Ascending aorta (tissue), 2 donors: ENCODE data around the gene CPNE8. TPM values are rescaled to one million over a fixed set of nuclear protein-coding genes. Genes with fewer than 3 reads are reported as not detected.

Experiments
- DNase-seq, 2 donors: peaks; one replicate each; pipeline ENCODE4 v3.0.0-alpha.2; 2019; ENCODE audit warnings: low spot score in 2 of 2
- H3K27ac ChIP-seq, 2 donors: fragments of 200-600 bp; sonication (generic); one replicate each; pipeline ENCODE4 v1.5.1; 2016 to 2017; ENCODE audit warnings: mild to moderate bottlenecking in 1 of 2
- H3K27me3 ChIP-seq: fragments of 200-600 bp; sonication (generic); one replicate; pipeline ENCODE4 v1.5.1; 2017
- H3K36me3 ChIP-seq, 2 donors: fragments of 200-600 bp; sonication (generic); one replicate each; pipeline ENCODE4 v1.5.1; 2016
- H3K4me1 ChIP-seq, 2 donors: fragments of 200-600 bp; sonication (generic); one replicate each; pipeline ENCODE4 v1.5.1; 2016 to 2017; ENCODE audit warnings: mild to moderate bottlenecking in 1 of 2
- H3K4me3 ChIP-seq, 2 donors: fragments of 200-600 bp; sonication (generic); one replicate each; pipeline ENCODE4 v1.5.1; 2016 to 2017; ENCODE audit warnings: mild to moderate bottlenecking in 1 of 2
- H3K9me3 ChIP-seq, 2 donors: fragments of 200-600 bp; sonication (generic); one replicate each; pipeline ENCODE4 v1.5.1; 2016
- intact Hi-C: fragments of 100-400 bp; cut with DNase I; formaldehyde crosslinking; loops from one replicate; pipeline ENCODE4 v1.15.1; 2023
- total RNA-seq: library from RNA; depleted of rRNA; stranded (reverse); fragments of >200 nt; gene quantifications from one replicate; pipeline ENCODE4 v1.1.0, GENCODE V29; 2016
- TF ChIP-seq, protein P1 (sequence below), 3 experiments: fragments of 200-600 bp in 2 of 3; fragments of 450-650 bp in 1 of 3; sonication (generic) in 2 of 3; IDR thresholded peaks; one replicate each; pipeline ENCODE4 v1.5.1; 2016 to 2019; ENCODE audit warnings: antibody characterized with exemption in 3 of 3, mild to moderate bottlenecking in 1 of 3, moderate library complexity in 1 of 3

The CPNE8 gene
- 18.6 TPM for total RNA-seq

DNA sequence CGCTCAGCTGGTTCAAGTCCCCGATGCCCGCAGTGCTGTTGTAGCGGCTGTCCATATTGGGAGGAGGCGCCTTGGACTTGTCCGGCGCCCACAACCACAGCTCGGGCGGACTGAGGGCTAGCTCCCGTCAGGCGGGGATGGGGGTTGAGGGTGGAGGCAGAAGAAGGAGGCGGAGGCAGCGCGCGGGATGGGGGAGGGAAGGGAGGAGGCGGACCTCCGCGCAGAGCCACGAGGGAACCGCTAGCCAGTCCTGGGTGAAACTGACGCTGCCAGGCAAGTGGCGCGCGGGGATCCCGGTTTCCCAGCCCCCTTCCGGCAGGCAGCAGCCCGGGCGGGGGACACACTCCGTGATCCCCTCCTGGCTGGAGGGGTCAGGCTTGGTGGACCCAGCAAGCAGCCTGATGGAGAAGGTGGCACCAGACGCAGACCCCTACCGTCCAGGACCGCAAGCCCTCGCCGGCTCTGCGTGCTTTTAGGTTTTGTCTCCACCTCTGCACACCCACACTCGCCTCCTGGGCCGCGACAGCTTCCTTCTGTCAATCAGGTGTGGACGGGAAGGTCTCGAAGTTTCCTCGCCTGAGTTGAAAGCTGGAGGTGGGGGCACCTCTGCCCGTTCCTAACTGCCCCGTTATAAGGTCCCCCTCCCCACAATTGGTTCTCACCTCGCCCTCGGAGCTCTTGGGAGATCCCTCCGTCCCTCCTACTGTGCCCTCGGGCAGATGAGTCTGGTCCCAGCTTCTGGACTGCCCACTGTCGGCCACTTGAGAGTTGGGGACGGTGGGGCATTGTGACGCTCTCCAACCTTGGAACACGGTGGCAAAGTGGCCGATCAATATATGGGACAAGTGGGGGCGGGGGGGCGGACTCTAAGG is at the start of gene CPNE8:
CPNE8 (minus strand) TSS at position 112 of the 872 bp plus-strand sequence; CDS start at position 55, 57 bp downstream.
- DNase-seq, result peak; percentile 64 to 94
- H3K4me1 ChIP-seq, result peaks cover 4 to 7% of the 10 kb centered on the region in 2 donors
- no peaks in the 10 kb centered on the region for H3K9me3 ChIP-seq
- no peaks in the 10 kb centered on the region for H3K27me3 ChIP-seq
- intact Hi-C loops, result loop anchor here (2.0 to 5.0 kb wide), 3 partner anchors 537 to 1322 kb away; partner anchors contain the start of genes ALG10B and KIF21A
- H3K4me3 ChIP-seq, result peak within 1 kb of the TSS; percentile 55 to 94
- peak within 1 kb of the TSS; percentile 98 to 99 for H3K27ac ChIP-seq
- no peaks in the 10 kb centered on the region for H3K36me3 ChIP-seq
- TF ChIP-seq, protein P1, sequence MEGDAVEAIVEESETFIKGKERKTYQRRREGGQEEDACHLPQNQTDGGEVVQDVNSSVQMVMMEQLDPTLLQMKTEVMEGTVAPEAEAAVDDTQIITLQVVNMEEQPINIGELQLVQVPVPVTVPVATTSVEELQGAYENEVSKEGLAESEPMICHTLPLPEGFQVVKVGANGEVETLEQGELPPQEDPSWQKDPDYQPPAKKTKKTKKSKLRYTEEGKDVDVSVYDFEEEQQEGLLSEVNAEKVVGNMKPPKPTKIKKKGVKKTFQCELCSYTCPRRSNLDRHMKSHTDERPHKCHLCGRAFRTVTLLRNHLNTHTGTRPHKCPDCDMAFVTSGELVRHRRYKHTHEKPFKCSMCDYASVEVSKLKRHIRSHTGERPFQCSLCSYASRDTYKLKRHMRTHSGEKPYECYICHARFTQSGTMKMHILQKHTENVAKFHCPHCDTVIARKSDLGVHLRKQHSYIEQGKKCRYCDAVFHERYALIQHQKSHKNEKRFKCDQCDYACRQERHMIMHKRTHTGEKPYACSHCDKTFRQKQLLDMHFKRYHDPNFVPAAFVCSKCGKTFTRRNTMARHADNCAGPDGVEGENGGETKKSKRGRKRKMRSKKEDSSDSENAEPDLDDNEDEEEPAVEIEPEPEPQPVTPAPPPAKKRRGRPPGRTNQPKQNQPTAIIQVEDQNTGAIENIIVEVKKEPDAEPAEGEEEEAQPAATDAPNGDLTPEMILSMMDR (IDR thresholded peaks at IDR 0.05), result no peak

DNA sequence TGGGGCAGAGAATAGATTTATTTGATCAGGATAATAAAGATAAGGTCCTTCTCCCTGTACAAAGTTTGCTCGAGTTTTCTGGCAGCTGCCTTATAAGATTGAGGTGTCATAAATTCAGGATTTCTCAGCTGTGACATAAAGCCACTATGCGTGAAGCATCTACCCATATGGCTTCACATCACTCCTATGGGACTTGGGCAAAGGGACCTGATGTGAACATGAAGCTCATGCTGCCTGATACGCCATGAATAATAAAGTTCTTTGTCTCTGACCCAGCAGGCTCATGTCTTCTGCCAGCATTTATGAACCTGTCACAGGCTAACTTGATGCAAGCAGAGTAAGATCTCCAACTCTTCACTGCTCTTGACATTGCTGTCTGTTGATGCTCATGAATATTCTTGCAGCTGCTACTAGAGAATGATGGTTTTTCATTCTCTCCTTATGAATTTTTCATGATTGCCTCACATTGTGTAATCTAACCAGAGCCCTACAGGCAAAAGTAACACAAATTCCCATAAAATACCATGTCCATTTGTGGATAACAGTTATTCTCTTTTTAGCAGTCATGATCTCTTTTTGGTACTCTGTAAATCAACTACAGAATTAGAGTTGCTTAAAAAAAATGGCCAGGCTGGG is 49.0 kb upstream of the CPNE8 start:
- DNase-seq, result no peak
- H3K27ac ChIP-seq, result no peak overlapping the region
- no peaks in the 10 kb centered on the region for H3K9me3 ChIP-seq
- intact Hi-C loops, result no loop called here
- H3K4me3 ChIP-seq, result no peak overlapping the region
- no peaks in the 10 kb centered on the region for H3K4me1 ChIP-seq
- no peaks in the 10 kb centered on the region for H3K27me3 ChIP-seq
- H3K36me3 ChIP-seq, result no peaks in the 10 kb centered on the region
- TF ChIP-seq, protein P1 (IDR thresholded peaks at IDR 0.05), result no peak

DNA sequence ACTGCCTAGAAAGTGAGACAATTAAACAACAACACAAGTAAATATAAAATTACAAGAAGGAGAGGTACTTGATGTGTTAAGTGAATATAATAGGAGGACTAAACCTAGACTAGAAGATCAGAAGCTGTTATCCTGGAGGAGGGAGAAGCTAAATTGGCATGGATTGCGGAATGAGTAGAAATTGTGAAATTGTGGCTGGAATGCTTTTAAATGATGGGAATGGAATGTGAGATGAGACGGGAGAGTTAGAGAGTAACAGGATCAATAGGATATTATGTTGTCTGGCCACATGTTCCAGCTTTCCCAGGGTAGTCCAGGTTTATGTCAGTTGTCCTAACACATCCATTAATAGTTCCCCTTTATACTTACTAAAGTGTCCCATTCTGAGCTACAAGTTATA is 44.0 kb upstream of the CPNE8 start:
- H3K27me3 ChIP-seq, result no peaks in the 10 kb centered on the region
- TF ChIP-seq, protein P1 (IDR thresholded peaks at IDR 0.05), result no peak
- no peaks in the 10 kb centered on the region for H3K36me3 ChIP-seq
- no peak for DNase-seq
- H3K4me1 ChIP-seq, result no peaks in the 10 kb centered on the region
- no peak overlapping the region for H3K4me3 ChIP-seq
- H3K27ac ChIP-seq, result no peak overlapping the region
- intact Hi-C loops, result no loop called here
- no peaks in the 10 kb centered on the region for H3K9me3 ChIP-seq

DNA sequence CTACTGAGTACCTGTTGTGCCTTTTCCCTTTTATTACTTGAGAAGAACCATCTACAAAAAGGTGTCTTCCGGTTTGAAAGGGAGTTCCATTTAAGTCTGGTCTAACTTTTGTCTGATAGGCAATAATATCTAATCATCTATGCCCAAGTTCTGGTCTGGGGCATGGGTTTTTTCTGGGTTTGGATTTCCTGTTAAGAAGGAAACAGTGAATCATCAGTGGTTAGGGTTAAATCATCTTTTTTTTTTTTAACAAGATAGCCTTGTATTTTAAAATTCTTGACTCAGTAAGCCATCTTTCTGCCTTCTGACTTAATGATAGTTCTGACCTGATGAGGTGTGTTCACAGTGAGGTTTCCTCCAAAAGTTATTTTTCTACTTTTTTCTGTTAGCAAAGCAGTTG is 29.3 kb upstream of the CPNE8 start:
- TF ChIP-seq, protein P1 (IDR thresholded peaks at IDR 0.05), result no peak
- no peaks in the 10 kb centered on the region for H3K27me3 ChIP-seq
- intact Hi-C loops, result no loop called here
- no peaks in the 10 kb centered on the region for H3K36me3 ChIP-seq
- H3K9me3 ChIP-seq, result no peaks in the 10 kb centered on the region
- no peak overlapping the region for H3K4me3 ChIP-seq
- H3K4me1 ChIP-seq, result no peaks in the 10 kb centered on the region
- no peak overlapping the region for H3K27ac ChIP-seq
- no peak for DNase-seq

DNA sequence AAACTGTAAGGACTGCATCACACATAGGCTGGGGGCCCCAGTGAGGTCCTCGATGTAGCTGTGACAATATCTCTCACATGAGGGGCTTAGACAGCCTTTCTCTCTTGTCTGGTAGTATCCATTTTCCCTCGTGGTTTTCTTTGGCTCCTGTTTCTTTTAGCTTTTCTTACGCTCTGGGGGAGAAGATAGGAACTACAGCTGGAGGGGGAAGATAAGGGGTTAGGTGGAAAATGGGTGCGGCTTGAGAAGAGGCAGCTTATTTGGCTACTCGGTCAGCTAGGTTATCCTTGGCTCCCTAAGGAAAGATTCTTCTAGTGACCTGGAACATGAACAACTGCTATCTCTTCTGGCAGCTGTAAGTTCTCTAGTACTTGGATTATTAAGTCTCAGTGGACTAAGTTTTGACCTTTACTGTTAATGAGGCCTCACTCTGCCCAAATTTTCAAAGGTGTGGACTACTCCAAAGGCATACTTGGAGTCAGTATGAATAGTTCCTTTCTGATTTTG is 28.7 kb upstream of the CPNE8 start:
- Histone ChIP-seq H3K27me3 (no peaks in the 10 kb centered on the region), H3K36me3 (no peaks in the 10 kb centered on the region), H3K27ac (no peak overlapping the region), H3K4me3 (no peak overlapping the region), H3K4me1 (no peaks in the 10 kb centered on the region), H3K9me3 (no peaks in the 10 kb centered on the region)
- no peak for DNase-seq
- TF ChIP-seq, protein P1 (IDR thresholded peaks at IDR 0.05), result no peak
- intact Hi-C loops, result no loop called here
